HG02610 (cell line): ENCODE data around the gene CISTR.
"Not testable (repeated sequence)": the region's sequence is repeated elsewhere in the genome, so short reads cannot be mapped to it uniquely, and the experiment has no call there.

ENCODE experiments used
- ATAC-seq: cut with Tn5 transposase; IDR thresholded peaks from one replicate; pipeline ENCODE4 v1.9.1; 2021; ENCODE audit warnings: mild to moderate bottlenecking, moderate library complexity; ENCODE audit not compliant: unreplicated experiment

Gene CISTR

GRCh38 chr12:53722450-53723041 lies 29.2 kb downstream of the CISTR start:
- ATAC-seq: no peak

GRCh38 chr12:53720946-53721345 lies 30.8 kb downstream of the CISTR start:
- ATAC-seq: no peak

GRCh38 chr12:53719649-53720048 lies 32.1 kb downstream of the CISTR start:
- ATAC-seq: no peak

GRCh38 chr12:53718567-53718966 lies 33.2 kb downstream of the CISTR start:
- ATAC-seq: not testable (repeated sequence)

- ATAC-seq: no peak
Observed at GRCh38 chr12:53717319-53717718, 34.5 kb downstream of the CISTR start.

GRCh38 chr12:53714004-53714403 lies 37.8 kb downstream of the CISTR start:
- no peak for ATAC-seq

GRCh38 chr12:53713516-53713915 lies 38.3 kb downstream of the CISTR start:
- no peak for ATAC-seq

GRCh38 chr12:53712059-53712643 lies 39.6 kb downstream of the CISTR start:
- no peak for ATAC-seq

GRCh38 chr12:53710091-53710490 lies 41.7 kb downstream of the CISTR start:
- no peak for ATAC-seq

- ATAC-seq: no peak
Observed at GRCh38 chr12:53709671-53710070, 42.1 kb downstream of the CISTR start.

GRCh38 chr12:53706080-53706479 lies 45.7 kb downstream of the CISTR start:
- no peak for ATAC-seq

GRCh38 chr12:53703756-53704155 lies 48.0 kb downstream of the CISTR start:
- no peak for ATAC-seq

- ATAC-seq: peak; percentile 76
Observed at GRCh38 chr12:53701518-53702264, 50.1 kb downstream of the CISTR start.

GRCh38 chr12:53700567-53700966 lies 51.2 kb downstream of the CISTR start:
- ATAC-seq: no peak

- ATAC-seq: no peak
Observed at GRCh38 chr12:53699678-53700025, 52.1 kb downstream of the CISTR start.

- no peak for ATAC-seq
Observed at GRCh38 chr12:53698948-53699677, 52.7 kb downstream of the CISTR start.

GRCh38 chr12:53696655-53697331 lies 55.0 kb downstream of the CISTR start:
- ATAC-seq: no peak
